Kidney (tissue), 14 donors: Measurements from ENCODE around the gene MTAP. TPM values are rescaled to one million over a fixed set of nuclear protein-coding genes. Genes with fewer than 3 reads are reported as not detected.

Experiments used
- DNase-seq, 5 donors: peaks; one replicate each; pipeline ENCODE4 v3.0.0-alpha.2; 2013 to 2020
- FAIRE-seq: peaks from 2 replicates; lab custom pipeline; 2012; peaks lifted over from hg19 to GRCh38; lab: Jason Lieb, UNC
- H3K27ac ChIP-seq, 2 donors: one replicate each; pipeline ENCODE4 v1.7.0; 2013; ENCODE audit warnings: low read depth in 2 of 2, low read length in 2 of 2, inconsistent platforms in 1 of 2
- H3K27me3 ChIP-seq: one replicate; pipeline ENCODE4 v1.7.1; 2013; ENCODE audit warnings: low read length, inconsistent platforms; ENCODE audit not compliant: control insufficient read depth, insufficient read depth
- H3K36me3 ChIP-seq, 3 donors: one replicate each; pipeline versions ENCODE4 v1.7.0 to v1.7.1; 2013; ENCODE audit warnings: low read length in 3 of 3, control low read depth in 1 of 3, inconsistent platforms in 1 of 3; ENCODE audit not compliant: insufficient read depth in 3 of 3, control insufficient read depth in 2 of 3
- H3K4me1 ChIP-seq, 3 donors: one replicate each; pipeline versions ENCODE4 v1.7.0 to v1.7.1; 2013; ENCODE audit warnings: low read length in 3 of 3, inconsistent platforms in 1 of 3, low read depth in 1 of 3; ENCODE audit not compliant: control insufficient read depth in 2 of 3, insufficient read depth in 2 of 3
- H3K4me3 ChIP-seq, 3 donors: one replicate each; pipeline versions ENCODE4 v1.7.0 to v1.8.1; 2013; ENCODE audit warnings: low read length in 3 of 3, control low read depth in 1 of 3, inconsistent platforms in 1 of 3
- H3K9ac ChIP-seq, 3 donors: one replicate each; pipeline versions ENCODE4 v1.7.0 to v1.7.1; 2013; ENCODE audit warnings: low read length in 3 of 3, control low read depth in 1 of 3, inconsistent platforms in 1 of 3
- H3K9me3 ChIP-seq, 3 donors: one replicate each; pipeline versions ENCODE4 v1.7.0 to v1.7.1; 2013; ENCODE audit warnings: low read length in 3 of 3, control low read depth in 1 of 3, inconsistent platforms in 1 of 3; ENCODE audit not compliant: control insufficient read depth in 2 of 3, insufficient read depth in 1 of 3
- intact Hi-C: fragments of 100-400 bp; cut with DNase I; formaldehyde crosslinking; loops from one replicate; pipeline ENCODE4 v1.11.1; 2022
- polyA plus RNA-seq: library from polyadenylated mRNA; stranded (reverse); fragments of 350-450 nt; fragmentation: Illumina TruSeq; extraction: RNeasy Lipid Tissue Mini Kit (QIAGEN cat#74804); gene quantifications from one replicate; pipeline ENCODE4 v1.2.3, GENCODE V29; 2014; ENCODE audit warnings: low read depth, low replicate concordance; ENCODE audit not compliant: insufficient read depth
- total RNA-seq: library from RNA; stranded (reverse); fragmentation: NEBNext Ultra II Directional; extraction: Animal tissue kit (Norgen Biotek cat#: 25700); gene quantifications from one replicate; pipeline ENCODE4 v1.2.1, GENCODE V29; 2021
- TF ChIP-seq, protein P1 (sequence below): IDR thresholded peaks from 3 replicates; pipeline ENCODE4 v1.5.1; 2012; ENCODE audit warnings: mild to moderate bottlenecking, moderate library complexity, borderline replicate concordance; ENCODE audit not compliant: insufficient read depth; ENCODE audit errors: extremely low read depth
- donor health status: control.
- donor health status: control.
- donor health status: control.
- donor health status: control.
- donor health status: control.
- donor health status: DM: yes; HTN: yes; CAD: no.
- donor health status: Normal renal cell carcinoma (clear cell type).

The MTAP gene
- total and polyA plus RNA-seq, 2 donors from 2014 or later: 11.2 to 42.4 TPM

GRCh38 chr9:21789541-21790037, 12.8 kb upstream of the MTAP start:
- Histone ChIP-seq H3K36me3 (no peaks in the 10 kb centered on the region), H3K27me3 (no peaks in the 10 kb centered on the region), H3K9ac (no peak overlapping the region), H3K9me3 (no peaks in the 10 kb centered on the region), H3K4me3 (peak overlapping the region in 2 of 3 donors; percentile 32 to 37), H3K27ac (no peak overlapping the region), H3K4me1 (no peaks in the 10 kb centered on the region)
- FAIRE-seq (peak; percentile 96), DNase-seq (peak in 3 of 5 donors; percentile 46 to 93 (median 89))
- intact Hi-C loops: loop anchor here (2.0 kb wide), 1 partner anchor 325 kb away; no protein-coding TSS in a partner anchor
- TF ChIP-seq, protein P1, sequence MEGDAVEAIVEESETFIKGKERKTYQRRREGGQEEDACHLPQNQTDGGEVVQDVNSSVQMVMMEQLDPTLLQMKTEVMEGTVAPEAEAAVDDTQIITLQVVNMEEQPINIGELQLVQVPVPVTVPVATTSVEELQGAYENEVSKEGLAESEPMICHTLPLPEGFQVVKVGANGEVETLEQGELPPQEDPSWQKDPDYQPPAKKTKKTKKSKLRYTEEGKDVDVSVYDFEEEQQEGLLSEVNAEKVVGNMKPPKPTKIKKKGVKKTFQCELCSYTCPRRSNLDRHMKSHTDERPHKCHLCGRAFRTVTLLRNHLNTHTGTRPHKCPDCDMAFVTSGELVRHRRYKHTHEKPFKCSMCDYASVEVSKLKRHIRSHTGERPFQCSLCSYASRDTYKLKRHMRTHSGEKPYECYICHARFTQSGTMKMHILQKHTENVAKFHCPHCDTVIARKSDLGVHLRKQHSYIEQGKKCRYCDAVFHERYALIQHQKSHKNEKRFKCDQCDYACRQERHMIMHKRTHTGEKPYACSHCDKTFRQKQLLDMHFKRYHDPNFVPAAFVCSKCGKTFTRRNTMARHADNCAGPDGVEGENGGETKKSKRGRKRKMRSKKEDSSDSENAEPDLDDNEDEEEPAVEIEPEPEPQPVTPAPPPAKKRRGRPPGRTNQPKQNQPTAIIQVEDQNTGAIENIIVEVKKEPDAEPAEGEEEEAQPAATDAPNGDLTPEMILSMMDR: peak; percentile 70

DNA sequence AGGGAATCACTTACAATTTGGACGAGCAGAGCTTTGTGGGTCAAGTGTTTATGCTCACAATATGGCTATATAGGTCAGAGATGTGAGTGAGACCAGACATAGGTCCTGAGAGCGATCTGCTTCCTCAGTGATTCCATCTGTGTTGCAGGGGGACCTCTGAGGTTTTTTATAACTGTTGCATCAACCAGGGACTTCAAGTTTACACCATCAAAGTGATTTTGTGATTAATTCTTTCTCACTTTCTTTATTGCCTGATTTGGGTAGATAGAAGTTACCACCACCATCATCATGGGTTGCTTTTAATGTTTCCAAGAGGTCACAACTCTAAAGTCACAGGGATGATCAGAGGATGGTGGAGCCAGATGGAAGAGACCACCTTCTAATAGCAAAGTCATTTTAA, 7.0 kb upstream of the MTAP start:
- H3K27me3 ChIP-seq: no peaks in the 10 kb centered on the region
- no peak overlapping the region for H3K9ac ChIP-seq
- H3K9me3 ChIP-seq: no peaks in the 10 kb centered on the region
- H3K4me1 ChIP-seq: no peaks in the 10 kb centered on the region
- FAIRE-seq (no peak), DNase-seq (no peak)
- no peak overlapping the region for H3K27ac ChIP-seq
- no peaks in the 10 kb centered on the region for H3K36me3 ChIP-seq
- TF ChIP-seq, protein P1: no peak
- intact Hi-C loops: no loop called here
- no peak overlapping the region for H3K4me3 ChIP-seq

DNA sequence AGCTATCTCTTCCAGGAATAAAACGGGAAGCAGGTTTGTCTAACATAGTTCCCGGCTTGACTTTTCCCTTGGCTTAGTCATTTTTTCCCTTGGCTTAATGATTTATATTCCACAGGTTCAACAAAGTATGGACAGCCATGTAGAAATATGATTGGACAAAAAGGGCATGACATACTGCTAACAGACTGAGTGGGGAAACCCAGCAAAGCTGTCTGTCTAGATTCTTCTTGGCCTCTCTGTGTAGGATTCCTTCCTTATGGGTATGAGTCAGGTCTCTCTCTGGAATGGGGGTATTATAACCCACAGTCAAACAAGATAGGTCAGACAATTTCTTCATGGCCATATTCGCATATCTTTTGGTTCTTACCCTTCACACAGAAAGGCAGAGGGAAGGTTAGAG, 5.7 kb upstream of the MTAP start:
- H3K36me3 ChIP-seq: no peaks in the 10 kb centered on the region
- FAIRE-seq: no peak
- TF ChIP-seq, protein P1: no peak
- H3K27ac ChIP-seq: no peak overlapping the region
- H3K9ac ChIP-seq: no peak overlapping the region
- no peak overlapping the region for H3K4me3 ChIP-seq
- H3K9me3 ChIP-seq: no peaks in the 10 kb centered on the region
- intact Hi-C loops: no loop called here
- DNase-seq: no peak
- H3K27me3 ChIP-seq: no peaks in the 10 kb centered on the region
- peaks cover 0 to 3% (median 0%) of the 10 kb centered on the region in 3 donors for H3K4me1 ChIP-seq
